ENCODE measurements around the gene FANCE. TPM values are rescaled to one million over a fixed set of nuclear protein-coding genes. Genes with fewer than 3 reads are reported as not detected.

Gene FANCE
- total RNA-seq, 1 experiment from 2014 or later, result 4.3 TPM

DNA sequence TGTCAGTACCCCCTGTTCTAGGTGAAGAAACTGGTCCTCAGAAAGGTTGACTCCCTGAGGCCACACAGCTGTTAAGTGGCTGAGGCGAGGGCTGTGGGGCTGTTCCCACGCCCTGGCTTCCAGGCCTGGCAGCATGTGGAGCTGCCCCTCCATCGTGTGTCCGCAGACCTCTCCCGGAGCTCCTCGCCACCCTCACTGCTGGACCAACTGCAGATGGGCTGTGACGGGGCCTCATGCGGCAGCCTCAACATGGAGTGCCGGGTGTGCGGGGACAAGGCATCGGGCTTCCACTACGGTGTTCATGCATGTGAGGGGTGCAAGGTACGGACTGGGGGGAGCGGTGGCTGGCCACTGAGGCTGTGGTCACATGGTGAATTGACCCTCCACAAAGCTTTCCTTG, 32.2 kb upstream of the FANCE start:
- Histone ChIP-seq H3K36me3 (ENCODE audit: control insufficient read depth, insufficient read depth, low read length) (no peaks in the 10 kb centered on the region), H3K9me3 (ENCODE audit: control insufficient read depth, insufficient read depth, low read depth, low read length) (no peaks in the 10 kb centered on the region), H3K4me3 (ENCODE audit: low read depth in 2 of 2, low read length in 2 of 2) (no peak overlapping the region), H3K27me3 (ENCODE audit: control insufficient read depth, insufficient read depth, low read length) (no peaks in the 10 kb centered on the region), H3K27ac (ENCODE audit: low read length) (no peak overlapping the region), H3K4me1 (ENCODE audit: control insufficient read depth, insufficient read depth, low read length) (peaks cover 8% of the 10 kb centered on the region; the same call in 1 of the 2 replicates)
- in situ Hi-C loops (cut with HindIII; ENCODE audit: low pct_unique_long_range_greater_than_20kb, low sequenced_read_pairs) (no loop called here), intact Hi-C loops (cut with micrococcal nuclease; ENCODE audit: unreplicated experiment) (no loop called here)
- no TSS peak for BruUV-seq (replicated peaks)
- TF ChIP-seq, protein P1, sequence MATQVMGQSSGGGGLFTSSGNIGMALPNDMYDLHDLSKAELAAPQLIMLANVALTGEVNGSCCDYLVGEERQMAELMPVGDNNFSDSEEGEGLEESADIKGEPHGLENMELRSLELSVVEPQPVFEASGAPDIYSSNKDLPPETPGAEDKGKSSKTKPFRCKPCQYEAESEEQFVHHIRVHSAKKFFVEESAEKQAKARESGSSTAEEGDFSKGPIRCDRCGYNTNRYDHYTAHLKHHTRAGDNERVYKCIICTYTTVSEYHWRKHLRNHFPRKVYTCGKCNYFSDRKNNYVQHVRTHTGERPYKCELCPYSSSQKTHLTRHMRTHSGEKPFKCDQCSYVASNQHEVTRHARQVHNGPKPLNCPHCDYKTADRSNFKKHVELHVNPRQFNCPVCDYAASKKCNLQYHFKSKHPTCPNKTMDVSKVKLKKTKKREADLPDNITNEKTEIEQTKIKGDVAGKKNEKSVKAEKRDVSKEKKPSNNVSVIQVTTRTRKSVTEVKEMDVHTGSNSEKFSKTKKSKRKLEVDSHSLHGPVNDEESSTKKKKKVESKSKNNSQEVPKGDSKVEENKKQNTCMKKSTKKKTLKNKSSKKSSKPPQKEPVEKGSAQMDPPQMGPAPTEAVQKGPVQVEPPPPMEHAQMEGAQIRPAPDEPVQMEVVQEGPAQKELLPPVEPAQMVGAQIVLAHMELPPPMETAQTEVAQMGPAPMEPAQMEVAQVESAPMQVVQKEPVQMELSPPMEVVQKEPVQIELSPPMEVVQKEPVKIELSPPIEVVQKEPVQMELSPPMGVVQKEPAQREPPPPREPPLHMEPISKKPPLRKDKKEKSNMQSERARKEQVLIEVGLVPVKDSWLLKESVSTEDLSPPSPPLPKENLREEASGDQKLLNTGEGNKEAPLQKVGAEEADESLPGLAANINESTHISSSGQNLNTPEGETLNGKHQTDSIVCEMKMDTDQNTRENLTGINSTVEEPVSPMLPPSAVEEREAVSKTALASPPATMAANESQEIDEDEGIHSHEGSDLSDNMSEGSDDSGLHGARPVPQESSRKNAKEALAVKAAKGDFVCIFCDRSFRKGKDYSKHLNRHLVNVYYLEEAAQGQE (IDR thresholded peaks at IDR 0.05; ENCODE audit: insufficient read depth in 1 of 2, low read depth in 2 of 2, low read length in 1 of 2), result no peak
- TF ChIP-seq, protein P2, sequence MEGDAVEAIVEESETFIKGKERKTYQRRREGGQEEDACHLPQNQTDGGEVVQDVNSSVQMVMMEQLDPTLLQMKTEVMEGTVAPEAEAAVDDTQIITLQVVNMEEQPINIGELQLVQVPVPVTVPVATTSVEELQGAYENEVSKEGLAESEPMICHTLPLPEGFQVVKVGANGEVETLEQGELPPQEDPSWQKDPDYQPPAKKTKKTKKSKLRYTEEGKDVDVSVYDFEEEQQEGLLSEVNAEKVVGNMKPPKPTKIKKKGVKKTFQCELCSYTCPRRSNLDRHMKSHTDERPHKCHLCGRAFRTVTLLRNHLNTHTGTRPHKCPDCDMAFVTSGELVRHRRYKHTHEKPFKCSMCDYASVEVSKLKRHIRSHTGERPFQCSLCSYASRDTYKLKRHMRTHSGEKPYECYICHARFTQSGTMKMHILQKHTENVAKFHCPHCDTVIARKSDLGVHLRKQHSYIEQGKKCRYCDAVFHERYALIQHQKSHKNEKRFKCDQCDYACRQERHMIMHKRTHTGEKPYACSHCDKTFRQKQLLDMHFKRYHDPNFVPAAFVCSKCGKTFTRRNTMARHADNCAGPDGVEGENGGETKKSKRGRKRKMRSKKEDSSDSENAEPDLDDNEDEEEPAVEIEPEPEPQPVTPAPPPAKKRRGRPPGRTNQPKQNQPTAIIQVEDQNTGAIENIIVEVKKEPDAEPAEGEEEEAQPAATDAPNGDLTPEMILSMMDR (IDR thresholded peaks at IDR 0.05), result no peak
- TF ChIP-seq SIN3A (IDR thresholded peaks at IDR 0.05; ENCODE audit: borderline replicate concordance, insufficient read depth, low read depth, low read length), result no peak
- no peak for TF ChIP-seq TCF7L2 (IDR thresholded peaks at IDR 0.05; ENCODE audit: low read depth, low read length)
- no peak for TF ChIP-seq POLR2AphosphoS5 (IDR thresholded peaks at IDR 0.05; ENCODE audit: low read depth, low read length)
- ATAC-seq (no peak), DNase-seq (ENCODE audit: low read depth, low spot score) (no peak)
- POLR2A ChIA-PET, result interaction anchor here (0.5 kb wide), 1 partner anchor 305 kb away, joined by 6 read pairs; no protein-coding TSS in a partner anchor
- CTCF ChIA-PET, result interaction anchor here (0.6 to 1.3 kb wide), 2 partner anchors 13 to 30 kb away, joined by 3 to 4 read pairs; no protein-coding TSS in a partner anchor

DNA sequence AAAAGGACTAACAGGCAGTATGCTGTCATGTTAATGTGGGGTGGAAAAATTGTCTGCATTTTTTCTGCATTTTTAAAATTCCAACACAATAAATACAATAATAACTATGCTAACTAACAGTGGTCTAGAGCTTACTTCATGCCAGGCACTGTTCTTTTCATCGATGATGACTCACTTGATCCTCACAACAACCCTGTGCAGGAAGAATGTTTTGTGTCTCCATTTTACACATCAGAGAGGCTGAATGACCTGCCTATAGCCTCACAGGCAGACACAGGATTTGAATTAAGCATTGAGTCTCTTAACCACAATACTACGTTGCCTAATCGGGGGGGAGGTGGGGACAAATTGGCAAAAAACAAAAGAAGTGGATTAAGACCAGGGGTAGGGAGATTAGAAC, 26.9 kb upstream of the FANCE start:
- ChIA-PET POLR2A (interaction anchor here (0.6 kb wide), 1 partner anchor 44 kb away, joined by 18 read pairs; no protein-coding TSS in a partner anchor), CTCF (interaction anchor here (0.7 kb wide), 1 partner anchor 446 kb away, joined by 3 read pairs; no protein-coding TSS in a partner anchor)
- ATAC-seq, result no peak
- in situ Hi-C loops (cut with HindIII; ENCODE audit: low pct_unique_long_range_greater_than_20kb, low sequenced_read_pairs), result no loop called here
- intact Hi-C loops (cut with micrococcal nuclease; ENCODE audit: unreplicated experiment), result no loop called here
- H3K4me1 ChIP-seq (ENCODE audit: control insufficient read depth, insufficient read depth, low read length), result no peaks in the 10 kb centered on the region; the same call in 1 of the 2 replicates
- no peak overlapping the region for H3K27ac ChIP-seq (ENCODE audit: low read length)
- no peak for TF ChIP-seq SIN3A (IDR thresholded peaks at IDR 0.05; ENCODE audit: borderline replicate concordance, insufficient read depth, low read depth, low read length)
- TF ChIP-seq, protein P2 (IDR thresholded peaks at IDR 0.05), result no peak
- H3K9me3 ChIP-seq (ENCODE audit: control insufficient read depth, insufficient read depth, low read depth, low read length), result peaks cover 13% of the 10 kb centered on the region; the same call in 1 of the 2 replicates
- H3K4me3 ChIP-seq (ENCODE audit: low read depth in 2 of 2, low read length in 2 of 2), result no peak overlapping the region
- no peak for DNase-seq (ENCODE audit: low read depth, low spot score)
- H3K27me3 ChIP-seq (ENCODE audit: control insufficient read depth, insufficient read depth, low read length), result no peaks in the 10 kb centered on the region
- no TSS peak for BruUV-seq (replicated peaks)
- H3K36me3 ChIP-seq (ENCODE audit: control insufficient read depth, insufficient read depth, low read length), result no peaks in the 10 kb centered on the region
